ENCODE measurements around the gene NTM.

DNA sequence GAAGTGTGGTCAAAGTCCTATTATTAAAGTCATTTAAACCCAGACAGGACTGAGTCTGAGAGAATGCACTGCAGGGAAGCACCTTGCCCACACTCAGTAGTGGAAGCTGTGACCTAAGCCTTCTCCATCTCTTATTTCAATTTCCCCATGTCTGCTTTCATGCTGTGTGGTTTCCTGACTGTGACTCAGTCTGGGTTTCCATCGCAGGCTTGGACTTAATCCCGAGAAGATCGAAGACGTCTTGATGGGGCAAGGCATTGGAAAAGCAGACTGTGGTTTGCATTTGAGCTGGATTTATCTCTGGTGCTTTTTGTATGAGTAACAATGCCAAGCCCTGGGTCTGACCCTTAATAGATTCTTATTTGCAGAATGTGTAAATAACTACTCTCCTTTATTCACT, 238.9 kb downstream of the NTM start:
- TF ChIP-seq, protein P1, sequence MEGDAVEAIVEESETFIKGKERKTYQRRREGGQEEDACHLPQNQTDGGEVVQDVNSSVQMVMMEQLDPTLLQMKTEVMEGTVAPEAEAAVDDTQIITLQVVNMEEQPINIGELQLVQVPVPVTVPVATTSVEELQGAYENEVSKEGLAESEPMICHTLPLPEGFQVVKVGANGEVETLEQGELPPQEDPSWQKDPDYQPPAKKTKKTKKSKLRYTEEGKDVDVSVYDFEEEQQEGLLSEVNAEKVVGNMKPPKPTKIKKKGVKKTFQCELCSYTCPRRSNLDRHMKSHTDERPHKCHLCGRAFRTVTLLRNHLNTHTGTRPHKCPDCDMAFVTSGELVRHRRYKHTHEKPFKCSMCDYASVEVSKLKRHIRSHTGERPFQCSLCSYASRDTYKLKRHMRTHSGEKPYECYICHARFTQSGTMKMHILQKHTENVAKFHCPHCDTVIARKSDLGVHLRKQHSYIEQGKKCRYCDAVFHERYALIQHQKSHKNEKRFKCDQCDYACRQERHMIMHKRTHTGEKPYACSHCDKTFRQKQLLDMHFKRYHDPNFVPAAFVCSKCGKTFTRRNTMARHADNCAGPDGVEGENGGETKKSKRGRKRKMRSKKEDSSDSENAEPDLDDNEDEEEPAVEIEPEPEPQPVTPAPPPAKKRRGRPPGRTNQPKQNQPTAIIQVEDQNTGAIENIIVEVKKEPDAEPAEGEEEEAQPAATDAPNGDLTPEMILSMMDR (IDR thresholded peaks at IDR 0.05), result no peak
- TF ChIP-seq POLR2A (IDR thresholded peaks at IDR 0.05), result no peak
